Fibroblast of skin of right biceps (primary cell): ENCODE data around the gene HDAC9.

Experiments
- DNase-seq: peaks from one replicate; pipeline ENCODE4 v3.0.0-alpha.2; 2013

The HDAC9 gene

DNA sequence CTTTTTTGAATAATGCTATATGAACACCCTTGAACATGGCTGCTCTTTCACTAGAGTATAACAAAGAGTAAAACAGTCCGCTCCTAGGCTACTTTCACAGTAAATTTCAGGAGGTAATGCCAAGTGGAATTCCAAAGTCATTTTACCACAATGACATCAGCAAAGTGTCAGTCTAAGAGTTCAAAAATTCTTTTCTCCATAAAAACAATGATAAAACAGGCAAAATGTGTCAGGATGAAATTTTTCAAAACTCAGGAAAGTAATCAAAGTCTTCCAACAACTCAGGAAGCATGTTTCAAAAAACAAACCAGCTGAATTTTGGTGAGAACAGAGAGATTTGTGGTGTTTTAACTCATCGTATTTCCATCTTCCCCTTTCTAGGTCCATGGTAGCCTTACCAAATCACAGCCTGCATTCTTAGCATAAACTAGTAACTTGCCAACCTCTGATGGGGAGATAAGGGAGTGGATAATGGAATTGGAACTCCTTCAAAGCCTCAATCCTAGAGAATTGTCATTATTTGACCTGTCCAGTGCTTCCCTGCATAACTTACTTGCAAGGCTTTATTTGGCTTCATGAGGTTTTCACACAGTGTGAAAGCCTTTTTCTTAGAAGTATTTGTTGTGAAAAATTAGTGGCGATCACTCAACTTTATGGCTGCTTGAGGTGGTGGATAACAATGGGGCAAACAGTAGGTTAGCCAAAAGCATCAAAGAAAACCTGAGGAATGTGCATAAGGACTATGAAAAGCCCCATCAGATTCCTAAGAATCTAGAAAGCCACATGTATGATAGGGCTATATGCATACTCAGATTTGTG lies 302.7 kb downstream of the HDAC9 start:
- DNase-seq, result peak; percentile 68

GRCh38 chr7:18799899-18800298 lies 304.4 kb downstream of the HDAC9 start:
- no peak for DNase-seq

- DNase-seq, result no peak
Measured at GRCh38 chr7:18803923-18804322, 308.4 kb downstream of the HDAC9 start.

GRCh38 chr7:18806177-18806576 lies 310.6 kb downstream of the HDAC9 start:
- no peak for DNase-seq

- no peak for DNase-seq
Measured at GRCh38 chr7:18808026-18808425, 312.5 kb downstream of the HDAC9 start.

- DNase-seq, result no peak
Measured at GRCh38 chr7:18815261-18815960, 319.9 kb downstream of the HDAC9 start.

GRCh38 chr7:18820981-18821380 lies 325.4 kb downstream of the HDAC9 start:
- no peak for DNase-seq

GRCh38 chr7:18821554-18821953 lies 326.0 kb downstream of the HDAC9 start:
- no peak for DNase-seq

GRCh38 chr7:18824157-18824556 lies 328.6 kb downstream of the HDAC9 start:
- no peak for DNase-seq

DNA sequence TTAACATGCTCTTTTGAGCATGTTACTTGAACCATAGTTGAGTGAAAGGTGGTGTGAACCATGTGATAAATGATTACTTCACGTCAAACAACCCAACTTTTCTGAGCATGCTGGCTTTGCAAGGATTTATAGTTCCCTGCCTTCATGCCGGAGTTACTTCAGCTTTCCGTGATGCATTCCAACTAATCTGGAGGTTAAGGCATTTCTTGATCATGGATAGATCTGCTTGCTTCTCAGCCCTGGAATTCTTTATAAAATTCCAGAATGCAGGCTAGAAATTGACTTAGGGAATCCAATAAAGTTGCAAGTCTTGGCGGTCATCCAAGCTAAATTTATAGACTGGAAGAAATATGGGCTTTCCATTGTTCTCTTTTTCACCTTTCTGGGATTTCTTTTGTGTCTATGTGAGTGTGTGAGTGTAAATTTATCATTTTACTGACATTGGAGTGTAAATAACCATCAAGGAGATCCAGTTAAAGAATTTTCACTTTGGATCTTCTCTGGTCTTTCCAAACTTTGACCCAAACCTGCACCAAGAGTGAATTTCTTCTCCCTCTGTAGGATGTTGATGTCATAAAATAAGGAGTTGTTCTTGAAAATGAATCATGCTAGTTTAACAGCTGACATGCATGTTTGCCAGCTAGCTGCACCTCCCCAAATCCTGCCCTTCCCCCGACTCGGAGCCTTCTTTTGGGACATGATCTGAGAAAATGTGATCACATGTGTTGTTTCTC lies 332.9 kb downstream of the HDAC9 start:
- DNase-seq, result peak; percentile 50

- peak; percentile 33 for DNase-seq
Measured at GRCh38 chr7:18828994-18829857, 333.7 kb downstream of the HDAC9 start.

GRCh38 chr7:18829858-18830285 lies 334.3 kb downstream of the HDAC9 start:
- peak; percentile 71 for DNase-seq

DNA sequence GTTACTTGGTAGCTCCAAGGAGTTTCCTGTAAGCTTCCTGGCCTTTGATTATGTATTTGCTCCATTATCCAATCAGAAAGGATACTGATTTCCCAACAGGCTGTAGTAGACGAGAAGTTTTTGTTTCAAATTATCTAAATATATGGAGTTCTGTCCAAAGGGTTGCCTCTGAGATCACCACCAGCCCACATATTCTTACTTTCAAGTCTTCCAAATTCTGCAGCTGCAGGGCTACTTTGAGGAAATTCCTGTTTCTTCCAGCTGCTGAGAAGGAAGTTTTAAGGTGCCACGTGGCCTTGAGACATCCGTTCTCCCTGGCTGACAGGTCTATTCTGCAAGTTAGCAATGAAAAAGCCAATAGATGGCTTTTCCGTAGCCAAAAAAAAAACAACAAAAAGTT lies 335.9 kb downstream of the HDAC9 start:
- DNase-seq, result no peak

- DNase-seq, result no peak
Measured at GRCh38 chr7:18831943-18832342, 336.4 kb downstream of the HDAC9 start.

DNA sequence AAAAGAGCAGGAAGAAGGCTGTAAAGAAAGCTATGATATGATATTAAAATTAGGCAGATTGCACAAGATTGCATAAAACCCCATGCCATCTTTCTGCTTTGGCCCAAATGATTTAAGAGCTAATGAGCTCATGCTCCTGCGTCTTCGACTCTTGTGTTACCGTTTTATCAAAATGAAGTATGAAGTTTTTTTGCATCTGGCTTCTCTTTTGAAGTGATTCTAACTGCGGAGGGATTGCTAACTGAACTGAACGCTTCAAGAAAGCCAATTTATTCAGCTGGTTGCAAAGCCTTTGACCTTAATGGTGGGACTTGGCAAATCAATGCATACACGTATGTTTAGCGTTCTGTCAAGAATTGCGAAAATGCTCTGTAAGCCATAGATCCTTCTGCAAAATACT lies 339.0 kb downstream of the HDAC9 start:
- DNase-seq, result no peak

DNA sequence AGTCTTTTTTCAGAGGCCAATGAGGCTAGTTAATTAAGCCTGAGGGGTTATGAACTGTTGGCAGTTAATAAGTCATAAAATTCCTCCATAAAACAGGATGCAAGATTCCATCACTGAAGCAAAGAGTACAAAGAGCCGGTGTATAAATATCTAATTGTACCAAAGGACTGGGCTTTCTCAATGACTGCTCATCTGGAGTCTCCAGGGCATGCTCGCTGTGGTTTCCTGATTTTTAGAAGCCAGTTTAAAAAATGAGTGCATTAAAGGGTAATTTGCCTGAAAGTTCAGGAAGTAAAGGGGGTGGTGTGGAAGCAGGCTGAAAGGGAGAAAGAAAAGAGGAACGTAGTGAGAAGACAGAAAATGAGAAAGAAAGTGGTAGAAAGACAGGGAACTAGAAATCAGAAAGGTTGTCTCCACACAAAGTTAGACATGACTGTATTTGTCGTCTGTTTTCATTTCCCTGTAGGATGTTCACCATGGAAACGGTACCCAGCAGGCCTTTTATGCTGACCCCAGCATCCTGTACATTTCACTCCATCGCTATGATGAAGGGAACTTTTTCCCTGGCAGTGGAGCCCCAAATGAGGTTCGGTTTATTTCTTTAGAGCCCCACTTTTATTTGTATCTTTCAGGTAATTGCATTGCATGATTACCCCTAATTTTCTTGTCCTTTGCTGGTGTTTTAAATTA lies 339.6 kb downstream of the HDAC9 start:
- DNase-seq, result peak; percentile 29

- no peak for DNase-seq
Measured at GRCh38 chr7:18843979-18844378, 348.4 kb downstream of the HDAC9 start.

DNA sequence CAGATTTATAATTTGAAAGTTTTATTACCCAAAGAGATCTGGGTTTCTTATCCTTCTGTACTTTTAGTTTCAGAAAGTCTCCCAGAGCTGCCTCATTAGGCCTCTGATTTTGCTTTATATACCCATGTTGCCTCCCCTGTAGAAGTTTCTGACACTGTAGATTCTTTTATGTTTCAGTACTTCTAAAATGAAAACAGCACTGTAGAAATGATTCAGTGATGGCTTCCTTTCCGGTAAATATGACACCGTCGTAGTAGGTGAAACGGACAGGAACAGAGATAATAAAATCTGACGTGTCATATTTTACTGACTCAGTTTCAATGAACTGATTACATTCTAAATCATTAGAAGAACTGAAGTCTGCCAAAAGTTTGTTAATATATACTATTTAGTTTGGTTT lies 349.2 kb downstream of the HDAC9 start:
- DNase-seq, result no peak

GRCh38 chr7:18845700-18846099 lies 350.2 kb downstream of the HDAC9 start:
- DNase-seq, result no peak

GRCh38 chr7:18846765-18847215 lies 351.2 kb downstream of the HDAC9 start:
- peak; percentile 73 for DNase-seq

DNA sequence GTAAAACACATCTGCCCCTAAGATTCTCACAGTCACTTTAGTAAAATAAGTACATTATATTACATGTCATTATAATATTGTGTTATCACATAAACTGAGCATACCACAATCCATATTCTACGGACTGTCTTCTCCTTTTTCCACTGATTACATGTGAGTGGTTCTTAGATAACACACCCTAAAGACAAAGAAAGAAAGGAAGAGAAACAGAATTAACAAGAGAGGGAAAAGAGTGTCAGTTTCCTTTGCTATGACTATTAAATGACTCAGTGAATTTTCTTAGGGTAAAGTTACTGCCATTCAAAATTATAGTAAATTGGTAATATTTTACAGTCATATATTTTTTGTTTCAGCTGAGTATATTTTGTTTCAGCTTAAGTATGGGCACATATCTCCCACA lies 353.6 kb downstream of the HDAC9 start:
- no peak for DNase-seq

GRCh38 chr7:18855796-18856195 lies 360.2 kb downstream of the HDAC9 start:
- peak; percentile 83 for DNase-seq
